ENCODE results near the gene ERN1.

DNA sequence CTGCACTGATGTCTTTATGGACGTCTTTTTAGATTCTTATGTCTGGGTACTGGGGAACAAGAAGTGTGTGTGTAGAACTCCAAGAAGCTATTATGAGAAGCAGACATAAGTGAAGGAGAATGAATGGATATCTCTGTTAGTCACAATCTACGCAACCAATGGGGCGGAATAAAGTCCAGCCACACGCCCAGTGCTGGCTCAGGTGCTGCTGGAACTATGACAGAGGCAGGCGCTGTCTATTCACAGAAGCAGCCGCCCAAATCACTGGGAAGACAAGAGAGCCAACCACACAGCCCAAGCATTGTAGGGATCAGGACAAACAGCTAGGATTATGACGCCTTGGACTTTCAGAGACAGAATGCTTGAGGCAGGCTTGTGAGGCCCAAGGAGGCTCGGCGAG, 65.6 kb downstream of the ERN1 start:
- TF ChIP-seq, protein P1, sequence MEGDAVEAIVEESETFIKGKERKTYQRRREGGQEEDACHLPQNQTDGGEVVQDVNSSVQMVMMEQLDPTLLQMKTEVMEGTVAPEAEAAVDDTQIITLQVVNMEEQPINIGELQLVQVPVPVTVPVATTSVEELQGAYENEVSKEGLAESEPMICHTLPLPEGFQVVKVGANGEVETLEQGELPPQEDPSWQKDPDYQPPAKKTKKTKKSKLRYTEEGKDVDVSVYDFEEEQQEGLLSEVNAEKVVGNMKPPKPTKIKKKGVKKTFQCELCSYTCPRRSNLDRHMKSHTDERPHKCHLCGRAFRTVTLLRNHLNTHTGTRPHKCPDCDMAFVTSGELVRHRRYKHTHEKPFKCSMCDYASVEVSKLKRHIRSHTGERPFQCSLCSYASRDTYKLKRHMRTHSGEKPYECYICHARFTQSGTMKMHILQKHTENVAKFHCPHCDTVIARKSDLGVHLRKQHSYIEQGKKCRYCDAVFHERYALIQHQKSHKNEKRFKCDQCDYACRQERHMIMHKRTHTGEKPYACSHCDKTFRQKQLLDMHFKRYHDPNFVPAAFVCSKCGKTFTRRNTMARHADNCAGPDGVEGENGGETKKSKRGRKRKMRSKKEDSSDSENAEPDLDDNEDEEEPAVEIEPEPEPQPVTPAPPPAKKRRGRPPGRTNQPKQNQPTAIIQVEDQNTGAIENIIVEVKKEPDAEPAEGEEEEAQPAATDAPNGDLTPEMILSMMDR (IDR thresholded peaks at IDR 0.05; ENCODE audit: poor library complexity) = no peak
- TF ChIP-seq EZH2phosphoT487 (IDR thresholded peaks at IDR 0.05; ENCODE audit: low read depth, severe bottlenecking, unreplicated experiment) = no peak
